ENCODE results near the gene CLIC6. TPM values are rescaled to one million over a fixed set of nuclear protein-coding genes. Genes with fewer than 3 reads are reported as not detected.

The CLIC6 gene
- total and polyA plus RNA-seq, 2 of the 8 experiments (the other 6 are each of a cell fraction or from before 2014, with no cell fraction given) = 0.42 to 1.3 TPM

DNA sequence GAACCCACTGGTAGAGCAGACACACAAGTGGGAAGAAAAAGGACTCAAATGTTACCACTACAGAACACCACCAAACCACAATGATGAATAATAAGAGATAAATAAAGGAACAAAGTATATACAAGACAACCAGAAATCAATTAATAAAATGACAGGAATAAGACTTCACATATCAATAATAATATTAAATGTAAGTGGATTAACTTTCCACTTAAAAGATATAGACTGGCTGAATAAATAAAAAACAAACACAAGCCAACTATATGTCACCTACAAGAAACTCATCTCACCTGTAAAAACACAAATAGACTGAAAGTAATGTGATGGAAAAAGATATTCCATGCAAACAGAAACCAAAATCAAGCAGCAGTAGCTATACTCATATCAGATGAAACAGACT is 6.9 kb upstream of the CLIC6 start:
- Histone ChIP-seq H3K4me1 (replicated peaks in 1 of 4; ENCODE audit: control insufficient read depth in 3 of 4, insufficient read depth in 4 of 4, low read length in 3 of 4) (no peaks in the 10 kb centered on the region), H2BK12ac (ENCODE audit: low read depth, low read length) (no peak overlapping the region), H2BK5ac (ENCODE audit: low read depth, low read length) (no peak overlapping the region), H3K4me3 (ENCODE audit: extremely low read depth in 1 of 4, insufficient read depth in 2 of 4, low read depth in 3 of 4, low read length in 4 of 4) (no peak overlapping the region), H3K27me3 (replicated peaks in 1 of 4; ENCODE audit: control insufficient read depth in 3 of 4, extremely low read depth in 1 of 4, insufficient read depth in 3 of 4, low read length in 3 of 4) (no peaks in the 10 kb centered on the region), H3K23ac (ENCODE audit: insufficient read length) (no peak overlapping the region), H4K5ac (ENCODE audit: insufficient read length, low read depth, low read length) (no peak overlapping the region), H2AK5ac (ENCODE audit: low read depth, low read length) (no peak overlapping the region), H2AFZ (ENCODE audit: low read length) (no peak overlapping the region), H4K8ac (ENCODE audit: extremely low read depth, insufficient read depth, low read length) (no peak overlapping the region), H3K79me2 (ENCODE audit: control insufficient read depth in 1 of 2, insufficient read depth in 2 of 2, low read length in 2 of 2) (no peaks in the 10 kb centered on the region), H4K91ac (replicated peaks; ENCODE audit: insufficient read length, low read length) (no peak overlapping the region), H3K4ac (replicated peaks; ENCODE audit: insufficient read length, low read depth, low read length) (no peak overlapping the region), H3K56ac (replicated peaks; ENCODE audit: insufficient read length, low read depth, low read length) (no peak overlapping the region), H3K36me3 (ENCODE audit: control insufficient read depth in 2 of 4, insufficient read depth in 4 of 4, low read length in 3 of 4) (no peaks in the 10 kb centered on the region), H3K4me2 (ENCODE audit: insufficient read depth in 1 of 2, low read depth in 2 of 2, low read length in 2 of 2) (no peak overlapping the region), H2BK15ac (ENCODE audit: low read length) (no peak overlapping the region), H2BK120ac (replicated peaks; ENCODE audit: low read depth, low read length) (no peak overlapping the region), H4K20me1 (replicated peaks in 1 of 2; ENCODE audit: control insufficient read depth in 1 of 2, insufficient read depth in 2 of 2, low read length in 2 of 2) (no peaks in the 10 kb centered on the region), H3K9me3 (ENCODE audit: insufficient read depth in 2 of 2, low read depth in 1 of 2, low read length in 1 of 2) (no peaks in the 10 kb centered on the region), H3K27ac (ENCODE audit: low read depth, low read length) (no peak overlapping the region), H3K79me1 (ENCODE audit: low read depth, low read length) (no peaks in the 10 kb centered on the region), H3K9ac (replicated peaks in 1 of 4; ENCODE audit: extremely low read depth in 1 of 4, low read depth in 3 of 4, low read length in 3 of 4) (no peak overlapping the region), H3K23me2 (ENCODE audit: low read depth, low read length) (no peaks in the 10 kb centered on the region; the same call in 1 of the 2 replicates), H2BK20ac (ENCODE audit: low read length) (no peak overlapping the region), H3K14ac (ENCODE audit: insufficient read length) (no peak overlapping the region), H3K18ac (ENCODE audit: extremely low read depth, low read length) (no peak overlapping the region)
- POLR2A ChIA-PET (ENCODE audit: partially characterized antibody) = no interaction called here
- CTCF ChIA-PET (ENCODE audit: partially characterized antibody) = no interaction called here
- DNase-seq (ENCODE audit: low read depth in 1 of 2, low spot score in 2 of 2) = no peak
- FAIRE-seq = no peak
- TF ChIP-seq TEAD4 (IDR thresholded peaks at IDR 0.05; ENCODE audit: low read depth, low read length) = no peak
- TF ChIP-seq POU5F1 (IDR thresholded peaks at IDR 0.05; ENCODE audit: low read depth, low read length) = no peak
- TF ChIP-seq EZH2 (IDR thresholded peaks at IDR 0.05; ENCODE audit: low read depth, low read length, severe bottlenecking) = no peak
- TF ChIP-seq, protein P1, sequence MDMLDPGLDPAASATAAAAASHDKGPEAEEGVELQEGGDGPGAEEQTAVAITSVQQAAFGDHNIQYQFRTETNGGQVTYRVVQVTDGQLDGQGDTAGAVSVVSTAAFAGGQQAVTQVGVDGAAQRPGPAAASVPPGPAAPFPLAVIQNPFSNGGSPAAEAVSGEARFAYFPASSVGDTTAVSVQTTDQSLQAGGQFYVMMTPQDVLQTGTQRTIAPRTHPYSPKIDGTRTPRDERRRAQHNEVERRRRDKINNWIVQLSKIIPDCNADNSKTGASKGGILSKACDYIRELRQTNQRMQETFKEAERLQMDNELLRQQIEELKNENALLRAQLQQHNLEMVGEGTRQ (IDR thresholded peaks at IDR 0.05; ENCODE audit: low read length) = no peak
- TF ChIP-seq POLR2AphosphoS5 (IDR thresholded peaks at IDR 0.05; ENCODE audit: low read depth, low read length) = no peak
- TF ChIP-seq EP300 (IDR thresholded peaks at IDR 0.05; ENCODE audit: borderline replicate concordance in 1 of 2, low read depth in 2 of 2, low read length in 2 of 2) = no peak
- no peak for TF ChIP-seq KDM5A (IDR thresholded peaks at IDR 0.05; ENCODE audit: low read length)
- TF ChIP-seq RBBP5 (IDR thresholded peaks at IDR 0.05; ENCODE audit: borderline replicate concordance, low read depth, low read length) = no peak
- no peak for TF ChIP-seq KDM1A (IDR thresholded peaks at IDR 0.05; ENCODE audit: borderline replicate concordance, low read length)
- no peak for TF ChIP-seq HDAC6 (IDR thresholded peaks at IDR 0.05; ENCODE audit: low read depth, low read length)
- no peak for TF ChIP-seq TCF12 (IDR thresholded peaks at IDR 0.05; ENCODE audit: low read depth, low read length)
- TF ChIP-seq CEBPB (IDR thresholded peaks at IDR 0.05; ENCODE audit: low read depth, low read length) = no peak
- TF ChIP-seq RFX5 (IDR thresholded peaks at IDR 0.05; ENCODE audit: borderline replicate concordance, low read depth, low read length) = no peak
- no peak for TF ChIP-seq RXRA (IDR thresholded peaks at IDR 0.05; ENCODE audit: insufficient read depth, low read depth, low read length)
